Measurements from ENCODE around the gene GALNS. TPM values are rescaled to one million over a fixed set of nuclear protein-coding genes. Genes with fewer than 3 reads are reported as not detected.

GALNS gene
- total and polyA plus RNA-seq, 2 donors (not counting 3 experiments of a cell fraction or from before 2014, with no cell fraction given), result 21.8 to 40.2 TPM

DNA sequence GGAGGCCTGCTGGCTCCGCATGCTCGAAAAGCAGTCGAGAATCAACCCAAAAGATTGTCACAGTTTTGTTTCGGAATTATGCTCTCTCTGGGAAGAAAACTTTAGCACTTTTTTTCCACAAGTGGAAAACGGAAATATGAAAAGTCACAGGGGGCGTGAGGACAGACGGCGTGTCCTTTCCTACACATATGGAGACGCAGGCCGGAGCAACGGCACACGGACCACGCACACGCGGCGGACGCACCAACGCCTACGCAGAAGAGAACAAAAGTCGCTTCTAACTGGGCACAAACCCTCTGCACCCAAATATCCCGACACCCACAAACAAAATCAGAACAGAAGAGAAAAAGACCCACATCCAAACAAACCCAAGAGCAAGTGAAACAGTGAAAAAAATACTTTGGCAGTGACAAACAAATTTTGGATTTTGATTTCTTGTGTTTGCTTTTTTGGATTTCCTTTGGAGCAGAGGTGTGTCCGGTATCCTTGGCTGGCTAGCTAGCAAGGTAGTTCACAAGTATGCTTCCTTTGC, 19.0 kb upstream of the GALNS start:
- no TSS peak for BruUV-seq (replicated peaks)

GRCh38 chr16:88874938-88875599, 18.3 kb upstream of the GALNS start:
- Histone ChIP-seq H3K36me3 (ENCODE audit: control insufficient read depth in 2 of 2, extremely low read depth in 1 of 2, insufficient read depth in 2 of 2, low read length in 2 of 2) (no peaks in the 10 kb centered on the region), H3K9me1 (replicated peaks; ENCODE audit: control insufficient read depth, extremely low read depth, insufficient read depth, low read length) (no peaks in the 10 kb centered on the region), H3K79me2 (ENCODE audit: control insufficient read depth, insufficient read depth, low read length) (no peaks in the 10 kb centered on the region), H2AFZ (ENCODE audit: low read depth, low read length) (no peak overlapping the region), H4K20me1 (replicated peaks; ENCODE audit: control insufficient read depth, extremely low read depth, insufficient read depth, low read length) (no peaks in the 10 kb centered on the region), H3K9ac (replicated peaks; ENCODE audit: extremely low read depth, insufficient read depth, low read length) (no peak overlapping the region), H3K9me3 (replicated peaks; ENCODE audit: control insufficient read depth, insufficient read depth, low read length) (no peaks in the 10 kb centered on the region), H3K4me2 (ENCODE audit: insufficient read depth, low read length) (no peak overlapping the region), H3K4me1 (ENCODE audit: control insufficient read depth, extremely low read depth, insufficient read depth, low read length) (no peaks in the 10 kb centered on the region), H3K27me3 (ENCODE audit: control insufficient read depth in 2 of 2, insufficient read depth in 2 of 2, low read length in 2 of 2) (no peaks in the 10 kb centered on the region), H3K4me3 (replicated peaks in 1 of 3; ENCODE audit: insufficient read depth in 1 of 3, low read depth in 1 of 3, low read length in 3 of 3) (no peak overlapping the region), H3K27ac (ENCODE audit: insufficient read depth, low read depth, low read length) (no peak overlapping the region)
- TF ChIP-seq, protein P1, sequence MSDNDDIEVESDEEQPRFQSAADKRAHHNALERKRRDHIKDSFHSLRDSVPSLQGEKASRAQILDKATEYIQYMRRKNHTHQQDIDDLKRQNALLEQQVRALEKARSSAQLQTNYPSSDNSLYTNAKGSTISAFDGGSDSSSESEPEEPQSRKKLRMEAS (IDR thresholded peaks at IDR 0.05; ENCODE audit: insufficient read depth, insufficient read length), result no peak
- TF ChIP-seq POLR2AphosphoS5 (IDR thresholded peaks at IDR 0.05; ENCODE audit: insufficient read depth, low read depth, low read length), result no peak
- TF ChIP-seq CTCF (IDR thresholded peaks at IDR 0.05; ENCODE audit: extremely low read depth in 1 of 2, insufficient read depth in 1 of 2, low read depth in 1 of 2, low read length in 2 of 2), result no peak
- no peak for TF ChIP-seq EZH2 (IDR thresholded peaks at IDR 0.05; ENCODE audit: borderline replicate concordance, low read depth, low read length, severe bottlenecking)
- no peak for TF ChIP-seq FOS (IDR thresholded peaks at IDR 0.05; ENCODE audit: borderline replicate concordance, insufficient read depth, low read length)
- no peak for TF ChIP-seq POLR2A (IDR thresholded peaks at IDR 0.05; ENCODE audit: low read depth, low read length)
- TF ChIP-seq MYC (IDR thresholded peaks at IDR 0.05; ENCODE audit: low read depth, low read length), result no peak
- no peak for TF ChIP-seq JUN (IDR thresholded peaks at IDR 0.05; ENCODE audit: borderline replicate concordance, insufficient read depth, insufficient read length, low read depth)
- TF ChIP-seq GATA2 (IDR thresholded peaks at IDR 0.05; ENCODE audit: insufficient read depth, insufficient read length, low read depth, low read length), result no peak
- ChIA-PET POLR2A (no interaction called here), CTCF (no interaction called here)
- DNase-seq (ENCODE audit: low read depth, low spot score) (no peak), FAIRE-seq (no peak)
- intact Hi-C loops (cut with micrococcal nuclease) (no loop called here), dilution Hi-C loops (cut with MboI; ENCODE audit: extremely low pct_ligation_motif_present, low sequenced_read_pairs) (no loop called here)
- no TSS peak for BruUV-seq (replicated peaks)

More for the DNA sequence above, 19.0 kb upstream of the GALNS start:
- Histone ChIP-seq H4K20me1 (replicated peaks; ENCODE audit: control insufficient read depth, extremely low read depth, insufficient read depth, low read length) (no peaks in the 10 kb centered on the region), H2AFZ (ENCODE audit: low read depth, low read length) (no peak overlapping the region), H3K9ac (replicated peaks; ENCODE audit: extremely low read depth, insufficient read depth, low read length) (no peak overlapping the region), H3K9me1 (replicated peaks; ENCODE audit: control insufficient read depth, extremely low read depth, insufficient read depth, low read length) (no peaks in the 10 kb centered on the region), H3K9me3 (replicated peaks; ENCODE audit: control insufficient read depth, insufficient read depth, low read length) (no peaks in the 10 kb centered on the region), H3K36me3 (ENCODE audit: control insufficient read depth in 2 of 2, extremely low read depth in 1 of 2, insufficient read depth in 2 of 2, low read length in 2 of 2) (no peaks in the 10 kb centered on the region), H3K27ac (ENCODE audit: insufficient read depth, low read depth, low read length) (no peak overlapping the region), H3K27me3 (ENCODE audit: control insufficient read depth in 2 of 2, insufficient read depth in 2 of 2, low read length in 2 of 2) (no peaks in the 10 kb centered on the region), H3K4me1 (ENCODE audit: control insufficient read depth, extremely low read depth, insufficient read depth, low read length) (no peaks in the 10 kb centered on the region), H3K4me3 (replicated peaks in 1 of 3; ENCODE audit: insufficient read depth in 1 of 3, low read depth in 1 of 3, low read length in 3 of 3) (no peak overlapping the region), H3K4me2 (ENCODE audit: insufficient read depth, low read length) (no peak overlapping the region), H3K79me2 (ENCODE audit: control insufficient read depth, insufficient read depth, low read length) (no peaks in the 10 kb centered on the region)
- intact Hi-C loops (cut with micrococcal nuclease), result no loop called here
- no peak for TF ChIP-seq MYC (IDR thresholded peaks at IDR 0.05; ENCODE audit: low read depth, low read length)
- POLR2A ChIA-PET, result no interaction called here
- DNase-seq (ENCODE audit: low read depth, low spot score) (no peak), FAIRE-seq (no peak)
- dilution Hi-C loops (cut with MboI; ENCODE audit: extremely low pct_ligation_motif_present, low sequenced_read_pairs), result no loop called here
- CTCF ChIA-PET, result no interaction called here
